OCI-LY1 (cell line): ENCODE results near the gene TRPV2.

Source experiments
- EZH2 ChIP-seq: fragments of 200-600 bp; sonication (generic), shearing (Covaris generic); IDR thresholded peaks from 2 replicates; pipeline ENCODE4 v1.8.0; 2017; ENCODE audit warnings: borderline replicate concordance, mixed run types, mild to moderate bottlenecking, antibody characterized with exemption, low read length, moderate library complexity, mixed read lengths
- TF ChIP-seq, protein P1 (sequence below): fragments of 200-600 bp; sonication (generic), shearing (Covaris generic); IDR thresholded peaks from 2 replicates; pipeline ENCODE4 v1.5.1; 2017; ENCODE audit warnings: mild to moderate bottlenecking, antibody characterized with exemption, low read length, moderate library complexity, mixed read lengths

DNA sequence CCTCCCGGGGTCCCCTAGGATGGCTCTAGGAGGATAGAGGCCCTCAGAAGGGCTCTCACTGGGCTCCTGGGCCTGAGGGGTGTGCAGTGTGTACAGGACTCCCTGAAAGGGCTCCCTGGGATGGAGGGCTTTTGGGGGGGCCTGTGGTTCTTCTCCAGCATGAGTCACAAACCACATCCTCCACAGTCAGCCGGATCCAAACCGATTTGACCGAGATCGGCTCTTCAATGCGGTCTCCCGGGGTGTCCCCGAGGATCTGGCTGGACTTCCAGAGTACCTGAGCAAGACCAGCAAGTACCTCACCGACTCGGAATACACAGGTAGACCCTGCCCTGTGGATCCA is 4.5 kb downstream of the TRPV2 start:
- TF ChIP-seq, protein P1, sequence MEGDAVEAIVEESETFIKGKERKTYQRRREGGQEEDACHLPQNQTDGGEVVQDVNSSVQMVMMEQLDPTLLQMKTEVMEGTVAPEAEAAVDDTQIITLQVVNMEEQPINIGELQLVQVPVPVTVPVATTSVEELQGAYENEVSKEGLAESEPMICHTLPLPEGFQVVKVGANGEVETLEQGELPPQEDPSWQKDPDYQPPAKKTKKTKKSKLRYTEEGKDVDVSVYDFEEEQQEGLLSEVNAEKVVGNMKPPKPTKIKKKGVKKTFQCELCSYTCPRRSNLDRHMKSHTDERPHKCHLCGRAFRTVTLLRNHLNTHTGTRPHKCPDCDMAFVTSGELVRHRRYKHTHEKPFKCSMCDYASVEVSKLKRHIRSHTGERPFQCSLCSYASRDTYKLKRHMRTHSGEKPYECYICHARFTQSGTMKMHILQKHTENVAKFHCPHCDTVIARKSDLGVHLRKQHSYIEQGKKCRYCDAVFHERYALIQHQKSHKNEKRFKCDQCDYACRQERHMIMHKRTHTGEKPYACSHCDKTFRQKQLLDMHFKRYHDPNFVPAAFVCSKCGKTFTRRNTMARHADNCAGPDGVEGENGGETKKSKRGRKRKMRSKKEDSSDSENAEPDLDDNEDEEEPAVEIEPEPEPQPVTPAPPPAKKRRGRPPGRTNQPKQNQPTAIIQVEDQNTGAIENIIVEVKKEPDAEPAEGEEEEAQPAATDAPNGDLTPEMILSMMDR = no peak
- TF ChIP-seq EZH2 = no peak
